Panc1 (cell line): ENCODE measurements around the gene PYGM. TPM values are rescaled to one million over a fixed set of nuclear protein-coding genes. Genes with fewer than 3 reads are reported as not detected.

Experiments used
- ATAC-seq: fragments of 200-7000 bp; cut with Tn5 transposase; 2 replicates; pipeline ENCODE4 v1.9.1; 2020; ENCODE audit warnings: mild to moderate bottlenecking, moderate library complexity
- BruUV-seq: library from RNA; stranded (reverse); fragments of 400-500 nt; replicated peaks from 2 replicates; lab custom pipeline; 2021; lab: Mats Ljungman, UMichigan
- CTCF ChIA-PET: fragments of 300-600 bp; sonication (Branson Sonifier 250); formaldehyde crosslinking; loops from one replicate; lab custom pipeline; 2022; ENCODE audit warnings: antibody characterized with exemption; lab: Charles Lee
- POLR2A ChIA-PET: fragments of 300-600 bp; sonication (Branson Sonifier 250); formaldehyde crosslinking; loops from one replicate; lab custom pipeline; 2022; ENCODE audit warnings: antibody characterized with exemption; lab: Charles Lee
- DNase-seq: peaks from one replicate; pipeline ENCODE4 v3.0.0-alpha.2; 2010; ENCODE audit warnings: low read depth, low spot score
- H3K27ac ChIP-seq: 2 replicates; pipeline ENCODE4 v1.5.1; 2011; ENCODE audit warnings: mild to moderate bottlenecking, low read length, inconsistent platforms
- H3K27me3 ChIP-seq: fragments of 200-500 bp; sonication (Bioruptor generic); 2 replicates; pipeline ENCODE4 v1.6.0; 2014; ENCODE audit warnings: low read length, inconsistent platforms; ENCODE audit not compliant: control insufficient read depth, insufficient read depth
- H3K36me3 ChIP-seq: fragments of 200-500 bp; sonication (Bioruptor generic); 2 replicates; pipeline ENCODE4 v1.5.1; 2014; ENCODE audit warnings: inconsistent platforms, mild to moderate bottlenecking, low read length, moderate library complexity; ENCODE audit not compliant: control insufficient read depth, insufficient read depth
- H3K4me1 ChIP-seq: 2 replicates; pipeline ENCODE4 v1.5.1; 2011; ENCODE audit warnings: inconsistent platforms, mild to moderate bottlenecking, low read length, moderate library complexity; ENCODE audit not compliant: control insufficient read depth, insufficient read depth
- H3K4me3 ChIP-seq, 2 experiments: 2 replicates each; pipeline ENCODE4 v1.5.1; 2011 to 2012; ENCODE audit warnings: low read depth in 2 of 2, low read length in 2 of 2, mild to moderate bottlenecking in 2 of 2, inconsistent platforms in 1 of 2, moderate library complexity in 1 of 2
- H3K9me3 ChIP-seq: fragments of 200-500 bp; sonication (Bioruptor generic); 2 replicates; pipeline ENCODE4 v1.5.1; 2014; ENCODE audit warnings: low read depth, mild to moderate bottlenecking, inconsistent platforms, low read length, moderate library complexity; ENCODE audit not compliant: control insufficient read depth, insufficient read depth
- POLR2AphosphoS5 ChIP-seq: IDR thresholded peaks from 2 replicates; pipeline ENCODE4 v1.6.1; 2012; ENCODE audit warnings: mild to moderate bottlenecking, low read depth, low read length, moderate library complexity
- SIN3A ChIP-seq: IDR thresholded peaks from 2 replicates; pipeline ENCODE4 v1.6.1; 2012; ENCODE audit warnings: low read depth, mild to moderate bottlenecking, low read length, moderate library complexity, borderline replicate concordance; ENCODE audit not compliant: insufficient read depth
- TCF7L2 ChIP-seq: IDR thresholded peaks from 2 replicates; pipeline ENCODE4 v1.6.1; 2011; ENCODE audit warnings: mild to moderate bottlenecking, low read depth, low read length, inconsistent platforms
- in situ Hi-C: cut with HindIII; loops from 2 replicates; pipeline ENCODE4 v1.10.0; 2016; ENCODE audit warnings: low sequenced_read_pairs, low pct_unique_long_range_greater_than_20kb
- intact Hi-C: fragments of 100-400 bp; cut with micrococcal nuclease; formaldehyde crosslinking; loops from one replicate; pipeline ENCODE4 v1.10.0; 2022; ENCODE audit not compliant: unreplicated experiment
- total RNA-seq: library from RNA; stranded (reverse); gene quantifications from one replicate; pipeline ENCODE4 v1.2.1, GENCODE V29; 2021; ENCODE audit not compliant: unreplicated experiment
- TF ChIP-seq, protein P1 (sequence below): fragments of 450-650 bp; IDR thresholded peaks from 2 replicates; pipeline ENCODE4 v1.5.1; 2017; ENCODE audit warnings: mild to moderate bottlenecking
- TF ChIP-seq, protein P2 (sequence below), 2 experiments: IDR thresholded peaks; 2 replicates each; pipeline ENCODE4 v1.6.1; 2011 to 2012; ENCODE audit warnings: low read depth in 2 of 2, control low read depth in 1 of 2, low read length in 1 of 2, mild to moderate bottlenecking in 1 of 2, moderate library complexity in 1 of 2; ENCODE audit not compliant: insufficient read depth in 1 of 2

The PYGM gene
- total RNA-seq, 1 experiment from 2014 or later: 0.39 TPM

DNA sequence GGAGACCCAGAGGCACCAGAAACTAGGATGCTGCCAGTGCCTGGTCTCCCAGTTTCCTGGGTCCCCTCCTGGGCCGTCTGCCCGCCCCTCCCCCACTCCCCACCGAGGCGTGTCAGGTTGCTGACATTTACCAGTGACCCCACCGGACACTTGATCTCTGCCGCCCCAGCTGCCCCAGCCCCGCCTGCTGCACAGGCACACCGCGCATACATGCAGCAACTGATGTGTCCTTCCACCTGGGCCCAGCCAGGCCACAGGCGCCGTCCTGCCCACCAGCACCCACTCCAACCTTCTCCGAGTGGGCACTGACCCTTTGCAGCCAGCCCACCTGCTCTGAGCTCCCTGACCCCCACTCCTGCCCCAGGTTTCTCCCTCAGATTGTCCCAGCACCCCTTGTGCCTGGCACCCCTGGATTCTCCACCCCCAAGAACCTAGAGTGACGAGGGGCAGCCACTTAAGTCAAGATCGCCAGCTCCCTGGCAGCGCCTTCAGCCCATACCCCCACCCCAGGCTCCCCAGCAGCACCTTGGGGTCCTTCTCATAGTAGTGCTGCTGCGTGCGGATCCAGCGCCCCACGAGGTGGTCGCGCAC lies 548 bp downstream of the PYGM start:
- no peak for DNase-seq
- no peak for ATAC-seq
- POLR2A ChIA-PET: no interaction called here
- CTCF ChIA-PET: interaction anchor here (2.1 kb wide), 1 partner anchor 16 kb away, joined by 7 read pairs; the partner anchor contains the start of gene RASGRP2
- Histone ChIP-seq H3K27ac (no peak overlapping the region), H3K9me3 (no peaks in the 10 kb centered on the region), H3K4me1 (peaks cover 18% of the 10 kb centered on the region), H3K36me3 (no peaks in the 10 kb centered on the region), H3K4me3 (no peak overlapping the region), H3K27me3 (no peaks in the 10 kb centered on the region)
- in situ Hi-C loops (no loop called here), intact Hi-C loops (no loop called here)
- TF ChIP-seq TCF7L2 (no peak), SIN3A (no peak), POLR2AphosphoS5 (no peak)
- TF ChIP-seq, protein P1, sequence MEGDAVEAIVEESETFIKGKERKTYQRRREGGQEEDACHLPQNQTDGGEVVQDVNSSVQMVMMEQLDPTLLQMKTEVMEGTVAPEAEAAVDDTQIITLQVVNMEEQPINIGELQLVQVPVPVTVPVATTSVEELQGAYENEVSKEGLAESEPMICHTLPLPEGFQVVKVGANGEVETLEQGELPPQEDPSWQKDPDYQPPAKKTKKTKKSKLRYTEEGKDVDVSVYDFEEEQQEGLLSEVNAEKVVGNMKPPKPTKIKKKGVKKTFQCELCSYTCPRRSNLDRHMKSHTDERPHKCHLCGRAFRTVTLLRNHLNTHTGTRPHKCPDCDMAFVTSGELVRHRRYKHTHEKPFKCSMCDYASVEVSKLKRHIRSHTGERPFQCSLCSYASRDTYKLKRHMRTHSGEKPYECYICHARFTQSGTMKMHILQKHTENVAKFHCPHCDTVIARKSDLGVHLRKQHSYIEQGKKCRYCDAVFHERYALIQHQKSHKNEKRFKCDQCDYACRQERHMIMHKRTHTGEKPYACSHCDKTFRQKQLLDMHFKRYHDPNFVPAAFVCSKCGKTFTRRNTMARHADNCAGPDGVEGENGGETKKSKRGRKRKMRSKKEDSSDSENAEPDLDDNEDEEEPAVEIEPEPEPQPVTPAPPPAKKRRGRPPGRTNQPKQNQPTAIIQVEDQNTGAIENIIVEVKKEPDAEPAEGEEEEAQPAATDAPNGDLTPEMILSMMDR: no peak
- TF ChIP-seq, protein P2, sequence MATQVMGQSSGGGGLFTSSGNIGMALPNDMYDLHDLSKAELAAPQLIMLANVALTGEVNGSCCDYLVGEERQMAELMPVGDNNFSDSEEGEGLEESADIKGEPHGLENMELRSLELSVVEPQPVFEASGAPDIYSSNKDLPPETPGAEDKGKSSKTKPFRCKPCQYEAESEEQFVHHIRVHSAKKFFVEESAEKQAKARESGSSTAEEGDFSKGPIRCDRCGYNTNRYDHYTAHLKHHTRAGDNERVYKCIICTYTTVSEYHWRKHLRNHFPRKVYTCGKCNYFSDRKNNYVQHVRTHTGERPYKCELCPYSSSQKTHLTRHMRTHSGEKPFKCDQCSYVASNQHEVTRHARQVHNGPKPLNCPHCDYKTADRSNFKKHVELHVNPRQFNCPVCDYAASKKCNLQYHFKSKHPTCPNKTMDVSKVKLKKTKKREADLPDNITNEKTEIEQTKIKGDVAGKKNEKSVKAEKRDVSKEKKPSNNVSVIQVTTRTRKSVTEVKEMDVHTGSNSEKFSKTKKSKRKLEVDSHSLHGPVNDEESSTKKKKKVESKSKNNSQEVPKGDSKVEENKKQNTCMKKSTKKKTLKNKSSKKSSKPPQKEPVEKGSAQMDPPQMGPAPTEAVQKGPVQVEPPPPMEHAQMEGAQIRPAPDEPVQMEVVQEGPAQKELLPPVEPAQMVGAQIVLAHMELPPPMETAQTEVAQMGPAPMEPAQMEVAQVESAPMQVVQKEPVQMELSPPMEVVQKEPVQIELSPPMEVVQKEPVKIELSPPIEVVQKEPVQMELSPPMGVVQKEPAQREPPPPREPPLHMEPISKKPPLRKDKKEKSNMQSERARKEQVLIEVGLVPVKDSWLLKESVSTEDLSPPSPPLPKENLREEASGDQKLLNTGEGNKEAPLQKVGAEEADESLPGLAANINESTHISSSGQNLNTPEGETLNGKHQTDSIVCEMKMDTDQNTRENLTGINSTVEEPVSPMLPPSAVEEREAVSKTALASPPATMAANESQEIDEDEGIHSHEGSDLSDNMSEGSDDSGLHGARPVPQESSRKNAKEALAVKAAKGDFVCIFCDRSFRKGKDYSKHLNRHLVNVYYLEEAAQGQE (IDR thresholded peaks at IDR 0.05; ENCODE audit: insufficient read depth in 1 of 2, low read depth in 2 of 2, low read length in 1 of 2): no peak
- no TSS peak for BruUV-seq

DNA sequence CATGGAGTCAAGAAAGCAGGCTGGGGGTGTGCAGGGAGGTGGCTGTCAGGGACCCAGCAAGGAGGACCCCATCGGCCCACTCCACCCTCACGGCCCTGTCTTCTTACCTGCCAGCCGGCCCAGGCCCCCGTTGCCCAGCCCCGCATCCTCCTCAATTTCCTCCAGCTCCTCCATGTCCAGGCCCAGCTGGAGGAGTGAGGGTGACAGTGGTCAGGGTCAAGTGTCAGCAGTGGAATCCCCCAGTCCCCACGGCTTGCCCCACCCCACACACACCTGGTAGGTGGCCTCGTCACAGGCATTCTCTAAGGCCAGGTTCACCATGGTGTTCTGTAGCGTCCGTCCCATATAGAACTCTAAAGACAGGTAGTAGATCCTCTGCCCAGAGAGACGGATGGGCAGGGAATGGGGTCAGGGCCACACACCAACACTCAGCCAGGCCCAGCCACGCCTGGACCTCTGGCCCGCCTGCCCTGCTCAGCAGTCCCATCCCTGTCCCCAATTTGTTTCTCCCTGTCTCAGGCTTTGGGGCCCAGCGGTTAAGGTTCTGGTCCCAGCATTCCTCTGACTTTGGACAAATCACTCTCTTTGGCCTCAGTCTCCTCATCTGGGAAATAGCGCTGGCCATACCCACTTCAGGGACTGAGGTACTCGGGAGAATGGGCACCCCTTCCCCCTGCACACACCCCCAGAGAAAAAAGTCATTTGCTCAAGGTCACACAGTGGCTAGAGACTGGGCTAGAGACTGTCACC lies 1.3 kb downstream of the PYGM start:
- CTCF ChIA-PET: interaction anchor here (0.6 kb wide), 1 partner anchor 70 kb away, joined by 8 read pairs; no protein-coding TSS in a partner anchor
- Histone ChIP-seq H3K36me3 (no peaks in the 10 kb centered on the region), H3K9me3 (no peaks in the 10 kb centered on the region), H3K27ac (no peak overlapping the region), H3K27me3 (no peaks in the 10 kb centered on the region), H3K4me1 (peaks cover 10% of the 10 kb centered on the region), H3K4me3 (no peak overlapping the region)
- in situ Hi-C loops (no loop called here), intact Hi-C loops (no loop called here)
- TF ChIP-seq, protein P2 (IDR thresholded peaks at IDR 0.05; ENCODE audit: insufficient read depth in 1 of 2, low read depth in 2 of 2, low read length in 1 of 2): no peak
- TF ChIP-seq SIN3A (no peak), TCF7L2 (no peak), POLR2AphosphoS5 (no peak)
- TF ChIP-seq, protein P1: no peak
- DNase-seq (no peak), ATAC-seq (no peak)
- POLR2A ChIA-PET: no interaction called here
- no TSS peak for BruUV-seq
